SK-N-MC (cell line): ENCODE measurements around the gene HEMK1.

Source experiments
- DNase-seq: peaks from one replicate; pipeline ENCODE4 v3.0.0-alpha.2; 2011; ENCODE audit warnings: low read depth, low spot score
- H3K27ac ChIP-seq: fragments of 200-600 bp; sonication (generic); 2 replicates; pipeline ENCODE4 v1.5.1; 2016; ENCODE audit warnings: mixed run types
- H3K36me3 ChIP-seq: fragments of 200-600 bp; sonication (generic); 2 replicates; pipeline ENCODE4 v1.6.1; 2017; ENCODE audit warnings: antibody characterized with exemption, low read length, mixed read lengths; ENCODE audit not compliant: insufficient read depth
- H3K4me3 ChIP-seq: fragments of 200-600 bp; sonication (generic); 2 replicates; pipeline ENCODE4 v1.5.1; 2016
- H3K9ac ChIP-seq: fragments of 200-600 bp; sonication (generic); 2 replicates; pipeline ENCODE4 v1.8.0; 2017; ENCODE audit warnings: mixed run types, mixed read lengths; ENCODE audit not compliant: insufficient read length
- H3K9me3 ChIP-seq: fragments of 200-600 bp; sonication (generic); 2 replicates; pipeline ENCODE4 v1.6.1; 2017; ENCODE audit warnings: low read depth, mild to moderate bottlenecking, antibody characterized with exemption, low read length, moderate library complexity, mixed read lengths
- EZH2 ChIP-seq: fragments of 200-600 bp; sonication (generic); IDR thresholded peaks from one replicate; pipeline ENCODE4 v1.6.1; 2017; ENCODE audit warnings: antibody characterized with exemption
- FOXP2 ChIP-seq: optimal IDR thresholded peaks from 2 replicates; pipeline ENCODE3; 2011; ENCODE audit warnings: mild to moderate bottlenecking, moderate library complexity; ENCODE audit not compliant: insufficient read depth; ENCODE audit errors: extremely low read length, control extremely low read depth
- POLR2AphosphoS5 ChIP-seq: IDR thresholded peaks from 2 replicates; pipeline ENCODE4 v1.6.1; 2012; ENCODE audit warnings: mild to moderate bottlenecking, low read depth, low read length, borderline replicate concordance

The HEMK1 gene

GRCh38 chr3:50575372-50575771 lies 6.0 kb downstream of the HEMK1 start:
- DNase-seq: no peak
- Histone ChIP-seq H3K4me3 (no peak overlapping the region), H3K36me3 (no peaks in the 10 kb centered on the region), H3K9me3 (no peaks in the 10 kb centered on the region), H3K27ac (no peak overlapping the region), H3K9ac (no peak overlapping the region)
- no peak for TF ChIP-seq EZH2
- no peak for TF ChIP-seq POLR2AphosphoS5
- no peak for TF ChIP-seq FOXP2

- Histone ChIP-seq H3K36me3 (no peaks in the 10 kb centered on the region), H3K9ac (no peak overlapping the region), H3K4me3 (no peak overlapping the region), H3K9me3 (no peaks in the 10 kb centered on the region), H3K27ac (no peak overlapping the region)
- TF ChIP-seq POLR2AphosphoS5 (no peak), FOXP2 (no peak)
- no peak for DNase-seq
Measured at GRCh38 chr3:50577348-50577747, 8.0 kb downstream of the HEMK1 start.

DNA sequence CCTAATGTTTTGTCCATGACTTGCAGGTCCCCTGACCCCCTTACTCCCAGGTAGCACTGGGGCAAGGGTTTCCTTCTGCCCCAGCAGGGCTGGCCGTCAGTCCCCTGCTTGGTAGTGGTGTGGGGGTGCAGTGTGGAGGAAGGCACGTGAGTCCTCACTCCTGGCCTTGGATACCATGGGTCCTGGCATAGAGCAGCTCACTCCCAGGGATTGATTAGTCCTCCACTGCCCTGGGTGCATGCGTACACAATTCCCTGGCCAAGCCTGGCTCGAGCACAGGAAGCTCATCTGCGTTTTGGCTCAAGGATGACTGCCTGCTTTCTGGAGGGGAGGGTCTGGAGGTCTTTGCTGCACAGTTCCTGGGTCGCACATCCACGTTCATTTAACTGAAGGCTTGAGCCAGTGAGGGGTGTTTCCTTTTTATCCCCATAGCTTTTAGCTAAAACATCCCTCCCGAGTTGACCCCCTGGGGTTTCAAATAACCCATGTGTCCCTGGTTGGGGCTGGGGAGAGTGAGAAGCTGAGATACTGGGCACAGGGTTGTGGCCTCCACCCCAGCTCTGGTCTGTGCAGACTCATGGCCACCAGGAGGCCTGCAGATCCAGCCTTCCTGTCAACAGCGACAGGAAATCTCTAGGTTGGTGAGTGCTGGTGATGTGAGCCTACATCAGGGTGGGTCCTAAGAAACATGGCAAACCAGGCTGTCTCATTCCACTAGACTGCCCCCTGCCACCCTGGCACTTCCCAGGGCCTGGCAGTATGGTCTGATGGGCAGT lies 11.5 kb downstream of the HEMK1 start:
- no peak for DNase-seq
- Histone ChIP-seq H3K9ac (no peak overlapping the region), H3K27ac (no peak overlapping the region), H3K9me3 (no peaks in the 10 kb centered on the region), H3K4me3 (no peak overlapping the region), H3K36me3 (no peaks in the 10 kb centered on the region)
- TF ChIP-seq EZH2 (no peak), FOXP2 (no peak), POLR2AphosphoS5 (no peak)

GRCh38 chr3:50581459-50581842 lies 12.1 kb downstream of the HEMK1 start:
- H3K9ac ChIP-seq: no peak overlapping the region
- no peak for DNase-seq
- TF ChIP-seq EZH2 (no peak), POLR2AphosphoS5 (no peak), FOXP2 (no peak)
- no peak overlapping the region for H3K27ac ChIP-seq
- no peaks in the 10 kb centered on the region for H3K36me3 ChIP-seq
- no peaks in the 10 kb centered on the region for H3K9me3 ChIP-seq
- H3K4me3 ChIP-seq: no peak overlapping the region

DNA sequence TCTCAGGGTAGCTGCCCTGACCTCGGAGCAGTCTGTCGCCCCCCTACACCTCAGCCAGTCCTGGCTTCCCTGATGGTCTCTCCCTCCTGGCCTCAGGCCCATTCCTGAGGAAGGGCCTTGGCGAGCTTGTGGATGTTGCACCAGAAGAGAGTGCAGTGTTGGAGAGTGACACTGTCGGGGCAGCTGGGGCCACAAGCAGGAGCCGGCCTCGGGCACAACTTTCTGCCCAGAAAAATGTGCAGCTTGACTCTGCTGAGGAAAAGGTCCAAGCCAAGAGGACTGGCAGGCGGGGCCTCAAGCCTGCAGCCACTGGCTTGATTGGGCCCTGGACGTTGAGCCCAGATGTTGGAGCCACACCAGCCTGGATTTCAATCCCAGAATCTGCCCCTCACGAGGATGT lies 12.8 kb downstream of the HEMK1 start:
- DNase-seq: no peak
- Histone ChIP-seq H3K4me3 (no peak overlapping the region), H3K9me3 (no peaks in the 10 kb centered on the region), H3K9ac (no peak overlapping the region), H3K36me3 (no peaks in the 10 kb centered on the region), H3K27ac (no peak overlapping the region)
- TF ChIP-seq EZH2 (no peak), FOXP2 (no peak), POLR2AphosphoS5 (no peak)

DNA sequence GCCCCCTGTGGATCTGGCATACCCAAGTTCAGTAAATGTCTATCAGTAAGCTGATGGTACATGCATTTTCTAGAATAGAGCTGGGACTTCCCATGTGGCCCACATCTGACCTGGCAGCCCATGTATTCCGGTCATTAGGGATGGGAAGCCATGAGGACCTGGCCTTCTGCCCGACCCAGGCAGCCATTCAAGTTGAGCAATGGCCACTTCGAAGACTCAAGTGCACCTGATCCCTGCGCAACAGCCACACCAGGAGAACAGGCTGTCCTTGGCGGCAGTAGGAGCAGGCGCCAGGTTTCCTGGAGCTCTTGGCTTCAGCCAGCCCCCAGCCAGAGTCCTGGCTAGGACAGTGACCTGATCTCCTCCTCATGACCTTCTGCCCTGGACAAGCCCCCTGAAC lies 14.6 kb downstream of the HEMK1 start:
- H3K27ac ChIP-seq: no peak overlapping the region
- H3K4me3 ChIP-seq: no peak overlapping the region
- DNase-seq: no peak
- no peak overlapping the region for H3K9ac ChIP-seq
- TF ChIP-seq EZH2: no peak
- TF ChIP-seq POLR2AphosphoS5: no peak
- no peak for TF ChIP-seq FOXP2
- no peaks in the 10 kb centered on the region for H3K9me3 ChIP-seq
- H3K36me3 ChIP-seq: no peaks in the 10 kb centered on the region

DNA sequence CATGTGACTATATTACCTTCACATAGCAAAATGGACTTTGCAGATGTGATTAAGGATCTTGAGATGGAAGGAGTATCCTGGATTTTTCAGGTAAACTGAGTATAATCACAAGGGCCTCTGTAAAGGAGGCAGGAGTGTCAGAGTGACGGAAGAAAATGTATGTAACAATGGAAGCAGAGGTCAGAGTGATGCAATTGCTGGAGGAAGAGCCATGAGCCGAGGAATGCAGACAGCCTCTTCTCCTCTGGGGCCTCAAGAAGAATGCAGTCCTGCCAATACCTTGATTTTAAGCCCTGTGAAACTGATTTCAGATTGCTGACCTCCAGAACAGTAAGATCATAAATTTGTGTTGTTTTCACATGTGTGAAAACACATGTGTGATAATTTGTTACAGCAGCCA lies 15.1 kb downstream of the HEMK1 start:
- H3K9me3 ChIP-seq: no peaks in the 10 kb centered on the region
- no peak for DNase-seq
- H3K36me3 ChIP-seq: no peaks in the 10 kb centered on the region
- no peak for TF ChIP-seq POLR2AphosphoS5
- TF ChIP-seq EZH2: no peak
- no peak for TF ChIP-seq FOXP2
- no peak overlapping the region for H3K9ac ChIP-seq
- no peak overlapping the region for H3K4me3 ChIP-seq
- H3K27ac ChIP-seq: no peak overlapping the region

DNA sequence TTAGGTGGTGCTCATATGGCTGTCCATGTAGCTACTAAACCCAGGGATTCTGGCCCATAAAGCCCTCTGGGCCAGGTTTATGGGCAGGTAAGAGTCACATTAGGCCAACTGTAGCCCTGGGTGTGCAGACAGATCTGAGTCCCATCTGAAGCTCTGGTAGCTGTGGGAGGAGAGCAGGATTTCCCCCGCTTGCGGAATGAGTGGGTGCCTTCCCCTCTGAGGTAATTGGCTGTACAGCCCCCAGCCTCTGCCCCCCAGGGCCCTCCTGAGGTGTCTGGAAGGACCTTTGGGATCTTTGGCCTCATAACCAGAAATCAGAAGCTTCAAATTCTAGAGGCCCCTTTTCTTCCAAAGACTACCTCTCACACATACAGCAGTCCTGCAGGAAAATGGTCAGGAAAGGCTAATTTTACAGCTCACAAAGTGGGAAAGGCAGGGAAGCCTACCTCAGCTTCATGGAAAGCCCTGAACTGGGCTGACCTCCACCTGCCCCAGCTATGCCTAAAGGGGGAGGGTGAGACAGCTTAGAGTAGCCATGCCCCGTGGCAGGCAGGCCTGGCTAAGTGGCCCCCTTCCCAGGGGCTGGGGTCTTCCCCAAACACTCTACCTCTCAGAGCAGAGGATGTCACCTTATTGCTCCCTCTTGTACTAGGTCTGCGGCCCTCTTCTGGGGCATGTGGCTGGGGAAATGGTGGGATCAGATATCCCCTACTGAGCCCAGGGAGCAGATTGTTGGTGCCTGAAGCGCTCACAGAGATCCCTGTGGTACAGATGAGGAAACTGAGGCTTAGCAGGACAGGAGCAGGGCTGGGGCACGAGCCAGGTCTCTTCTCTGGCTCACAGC lies 16.8 kb downstream of the HEMK1 start:
- no peak overlapping the region for H3K27ac ChIP-seq
- no peak for DNase-seq
- H3K9ac ChIP-seq: no peak overlapping the region
- TF ChIP-seq EZH2 (no peak), FOXP2 (no peak)
- H3K36me3 ChIP-seq: no peaks in the 10 kb centered on the region
- no peaks in the 10 kb centered on the region for H3K9me3 ChIP-seq
- no peak overlapping the region for H3K4me3 ChIP-seq
